Jurkat, Clone E6-1 (cell line): ENCODE measurements around the gene CAMTA1.
"Not testable (repeated sequence)": the region's sequence is repeated elsewhere in the genome, so short reads cannot be mapped to it uniquely, and the experiment has no call there.

Source experiments
- DNase-seq: peaks from one replicate; pipeline ENCODE4 v3.0.0-alpha.2; 2011; ENCODE audit warnings: low read depth, low spot score
- H3K4me3 ChIP-seq: 2 replicates; pipeline ENCODE4 v1.5.1; 2011; ENCODE audit warnings: mild to moderate bottlenecking, low read length, control low read depth, moderate library complexity

Gene CAMTA1

DNA sequence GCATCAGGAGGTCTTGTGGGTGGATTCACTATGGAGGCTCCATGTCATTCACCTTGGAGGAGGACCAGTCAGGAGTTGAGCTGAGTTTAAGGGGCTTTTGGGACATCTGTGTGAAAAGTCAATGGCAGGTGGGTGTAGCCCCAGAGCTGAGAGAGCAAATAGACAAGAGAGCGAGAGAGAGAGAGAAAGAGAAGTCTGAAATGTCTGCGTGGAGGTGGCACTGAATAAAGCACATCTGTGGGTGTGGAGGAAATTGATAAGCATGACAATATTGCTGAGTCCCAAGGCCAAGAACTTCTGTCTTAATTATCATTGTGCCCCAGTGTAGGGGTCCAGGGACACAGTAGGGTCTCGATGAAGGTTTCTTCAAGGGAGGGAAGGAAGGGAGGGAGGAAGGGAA lies 906.3 kb downstream of the CAMTA1 start:
- H3K4me3 ChIP-seq: no peak overlapping the region
- DNase-seq: no peak

DNA sequence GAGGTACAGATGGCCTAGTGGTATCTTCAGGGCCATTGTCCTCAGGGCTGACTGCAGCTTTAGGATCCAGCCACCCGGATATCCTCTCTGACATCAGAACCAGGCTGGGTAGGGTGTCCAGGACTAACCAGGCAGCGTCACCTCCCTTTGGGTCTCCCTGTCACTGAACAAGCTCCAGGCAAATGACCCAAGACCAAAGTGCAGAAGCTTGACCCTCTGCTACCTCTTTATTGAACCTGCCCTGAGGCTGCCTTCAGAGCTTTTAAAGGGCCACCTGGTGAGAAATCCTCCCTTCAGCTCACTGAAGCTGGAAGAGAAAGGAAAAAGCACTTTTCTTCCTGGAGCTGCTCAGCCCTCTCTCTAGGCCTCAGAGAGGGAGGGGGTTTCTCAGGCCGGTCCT lies 906.8 kb downstream of the CAMTA1 start:
- no peak for DNase-seq
- H3K4me3 ChIP-seq: no peak overlapping the region

DNA sequence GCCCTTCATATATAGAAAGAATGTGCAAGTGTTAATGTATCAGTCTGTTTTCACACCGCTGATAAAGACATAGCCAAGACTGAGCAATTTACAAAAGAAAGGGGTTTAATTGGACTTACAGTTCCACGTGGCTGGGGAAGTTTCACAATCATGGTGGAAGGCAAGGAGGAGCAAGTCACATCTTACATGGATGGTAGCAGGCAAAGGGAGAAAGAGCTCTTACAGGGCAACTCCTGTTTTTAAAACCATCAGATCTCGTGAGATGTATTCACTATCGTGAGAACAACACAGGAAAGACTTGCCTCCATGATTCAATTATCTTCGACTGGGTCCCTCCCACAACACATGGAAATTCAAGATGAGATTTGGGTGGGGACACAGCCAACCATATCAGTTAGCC lies 907.8 kb downstream of the CAMTA1 start:
- H3K4me3 ChIP-seq, DNase-seq: not testable (repeated sequence)

DNA sequence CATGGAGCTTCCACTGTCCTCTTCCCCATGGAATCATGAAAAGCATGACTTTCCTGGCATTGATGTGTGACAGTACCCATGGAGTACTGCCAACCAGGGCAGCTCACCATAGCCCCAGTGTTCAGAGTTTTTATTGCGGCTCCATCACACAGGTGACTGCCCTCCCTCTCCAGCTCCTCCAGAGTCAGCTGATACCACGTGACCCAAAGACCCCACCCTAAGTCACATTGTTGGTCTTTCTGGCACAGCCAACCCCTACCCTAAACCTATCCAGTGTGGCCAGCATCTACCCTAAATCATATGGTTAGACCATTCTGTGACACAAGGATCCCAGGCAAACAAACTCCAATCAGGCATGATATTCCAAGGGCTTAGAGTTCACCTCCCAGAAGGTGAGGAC lies 908.4 kb downstream of the CAMTA1 start:
- no peak overlapping the region for H3K4me3 ChIP-seq
- DNase-seq: no peak

DNA sequence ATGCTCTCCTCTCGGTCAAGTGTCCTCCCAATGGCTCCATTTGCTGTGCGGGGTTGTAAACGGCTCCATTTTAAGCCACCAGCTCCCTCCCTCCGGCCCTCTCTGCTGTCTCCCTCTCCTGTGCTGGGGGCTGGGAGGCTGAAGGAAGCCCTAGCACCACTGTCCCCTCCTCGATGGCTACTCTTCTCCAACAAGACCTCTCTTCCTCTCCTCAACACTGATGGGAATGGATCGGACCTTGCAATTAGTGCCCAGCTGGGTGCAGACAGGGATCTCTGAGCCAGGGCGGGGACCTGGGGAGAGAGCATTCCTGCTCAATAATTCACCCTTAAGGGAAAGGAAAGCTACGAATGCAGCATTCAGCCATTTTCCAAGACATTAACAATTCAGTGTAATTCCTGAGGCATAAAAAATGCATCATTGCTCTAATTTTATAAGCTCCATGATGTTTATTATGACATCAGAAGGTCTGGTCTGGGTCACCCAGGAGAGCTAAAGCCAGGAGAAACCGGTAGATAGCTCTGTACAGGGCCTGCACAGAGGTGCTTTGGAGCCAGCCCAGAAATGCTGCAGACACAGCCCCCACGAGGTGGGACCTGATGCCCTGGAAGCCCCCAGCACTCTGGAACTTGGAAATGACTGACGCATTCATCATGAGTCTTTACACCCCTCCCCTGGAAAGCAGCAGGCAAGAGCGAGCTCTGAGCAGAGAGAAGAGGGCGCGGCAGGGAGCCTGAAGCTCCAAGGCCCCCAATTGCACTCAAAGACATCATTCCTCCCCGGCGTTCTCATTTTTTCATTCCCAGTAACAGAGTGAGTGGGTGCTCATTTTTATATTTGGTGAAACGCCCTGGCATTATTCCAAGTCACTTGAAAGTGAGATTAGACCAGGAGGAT lies 909.6 kb downstream of the CAMTA1 start:
- DNase-seq: no peak
- H3K4me3 ChIP-seq: no peak overlapping the region

DNA sequence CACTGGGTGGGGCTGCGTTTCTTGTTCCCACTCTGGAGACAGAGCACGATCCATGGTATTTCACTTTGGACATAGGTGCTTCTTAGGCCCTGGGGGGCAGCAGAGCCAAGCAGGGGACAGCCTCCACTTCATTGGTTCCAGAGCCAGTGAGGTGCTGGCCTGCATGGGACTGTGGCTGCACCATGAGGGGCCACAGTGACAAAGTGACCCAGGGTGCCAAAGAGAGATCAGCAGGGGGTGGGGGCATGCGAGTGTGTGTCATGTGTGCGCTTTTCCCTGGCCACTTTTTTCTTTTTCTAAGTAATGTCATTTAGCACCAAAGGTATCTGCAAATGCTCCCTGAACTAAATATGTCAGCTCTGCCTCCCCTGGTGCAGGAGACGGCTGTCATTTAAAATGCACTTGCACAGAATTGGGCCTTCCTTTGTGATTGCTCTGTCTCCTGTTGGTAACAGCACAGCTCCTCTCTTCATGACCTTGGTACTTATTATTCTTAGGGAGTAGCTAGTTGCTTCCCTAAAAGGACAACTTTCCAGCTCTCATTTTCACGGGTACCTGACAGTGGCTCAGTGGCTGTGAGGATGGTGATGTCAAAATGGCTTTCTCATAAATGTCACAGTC lies 910.4 kb downstream of the CAMTA1 start:
- H3K4me3 ChIP-seq: no peak overlapping the region
- DNase-seq: no peak

DNA sequence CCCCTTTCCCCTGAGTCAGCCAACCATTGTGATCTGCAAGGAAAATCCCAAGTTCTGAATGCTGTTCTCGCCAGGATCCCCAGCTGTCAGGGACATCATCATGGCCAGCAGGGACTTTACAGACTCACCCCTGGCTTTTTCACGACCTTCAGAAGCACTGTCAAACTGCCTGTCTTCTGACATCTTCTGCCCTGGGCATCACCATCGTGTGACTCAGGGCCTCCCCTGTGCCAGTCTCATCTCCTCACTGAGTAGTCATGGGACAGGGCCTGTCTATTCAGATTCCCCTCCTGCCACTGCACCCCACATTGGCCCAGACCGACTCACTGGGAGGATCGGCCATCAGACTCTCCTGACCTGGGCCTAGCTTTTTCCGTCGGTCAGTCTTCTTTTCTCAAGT lies 913.4 kb downstream of the CAMTA1 start:
- DNase-seq: no peak
- no peak overlapping the region for H3K4me3 ChIP-seq

DNA sequence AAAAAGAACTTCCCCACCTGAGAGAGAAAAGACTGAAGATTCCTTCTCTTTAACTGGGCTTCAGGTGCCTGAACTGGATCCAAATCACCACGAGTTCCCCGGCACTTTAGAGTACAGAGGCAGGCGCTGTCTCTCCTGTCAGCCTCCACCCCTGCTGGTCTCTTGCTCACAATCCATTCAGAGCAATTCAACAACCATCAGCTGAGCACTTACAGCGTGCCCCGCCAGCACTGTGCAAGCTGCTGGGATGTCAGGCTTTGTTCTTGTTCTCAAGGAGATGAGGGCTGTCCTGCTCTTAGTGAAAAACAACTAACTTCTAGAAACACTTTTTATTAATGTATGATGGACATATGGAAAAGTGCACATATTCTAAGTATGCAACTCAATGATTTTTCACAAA lies 917.1 kb downstream of the CAMTA1 start:
- H3K4me3 ChIP-seq: no peak overlapping the region
- no peak for DNase-seq

DNA sequence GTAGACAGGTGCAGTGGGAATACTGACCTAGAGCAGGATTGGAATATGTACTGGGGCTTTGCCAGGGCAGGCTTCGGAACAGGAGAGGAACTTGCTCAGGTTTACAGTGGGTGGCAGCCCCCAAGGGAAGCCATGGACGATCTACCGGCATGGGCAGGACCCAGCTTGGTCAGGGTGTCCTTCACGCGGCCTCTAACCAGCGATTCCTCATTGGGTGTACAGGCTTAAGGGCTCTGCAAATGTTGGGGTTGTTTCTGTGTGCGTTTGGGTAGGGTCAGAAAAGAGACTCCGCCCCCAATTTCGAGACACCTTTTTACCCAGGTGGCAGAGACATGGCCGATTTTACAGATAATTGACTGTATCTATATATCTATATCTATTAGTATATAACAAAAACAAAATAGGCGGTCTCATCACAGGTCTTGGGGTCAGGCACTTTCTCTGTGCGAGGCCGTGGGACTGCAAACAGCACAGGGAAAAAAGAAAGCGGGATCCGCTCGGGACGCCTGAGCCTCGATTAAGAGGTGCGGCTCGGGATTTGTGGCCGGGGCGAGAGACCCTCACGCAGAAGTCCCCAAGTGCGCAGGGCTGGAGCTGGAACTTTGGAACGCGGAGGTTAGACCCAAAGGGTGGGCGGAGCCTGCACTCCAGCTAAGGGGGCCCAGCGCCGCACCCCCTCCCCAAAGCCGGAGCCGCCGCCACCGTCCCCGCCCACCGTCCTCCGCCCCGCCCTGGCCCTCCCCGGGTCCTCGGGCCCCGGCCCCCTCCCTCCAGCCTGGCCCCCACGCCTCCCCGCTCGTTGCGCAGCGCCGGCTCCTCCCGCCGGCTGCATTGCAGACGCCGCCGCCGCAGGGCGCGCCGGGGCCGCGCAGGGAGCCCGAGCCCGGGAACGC lies 918.3 kb downstream of the CAMTA1 start:
- no peak overlapping the region for H3K4me3 ChIP-seq
- DNase-seq: no peak

DNA sequence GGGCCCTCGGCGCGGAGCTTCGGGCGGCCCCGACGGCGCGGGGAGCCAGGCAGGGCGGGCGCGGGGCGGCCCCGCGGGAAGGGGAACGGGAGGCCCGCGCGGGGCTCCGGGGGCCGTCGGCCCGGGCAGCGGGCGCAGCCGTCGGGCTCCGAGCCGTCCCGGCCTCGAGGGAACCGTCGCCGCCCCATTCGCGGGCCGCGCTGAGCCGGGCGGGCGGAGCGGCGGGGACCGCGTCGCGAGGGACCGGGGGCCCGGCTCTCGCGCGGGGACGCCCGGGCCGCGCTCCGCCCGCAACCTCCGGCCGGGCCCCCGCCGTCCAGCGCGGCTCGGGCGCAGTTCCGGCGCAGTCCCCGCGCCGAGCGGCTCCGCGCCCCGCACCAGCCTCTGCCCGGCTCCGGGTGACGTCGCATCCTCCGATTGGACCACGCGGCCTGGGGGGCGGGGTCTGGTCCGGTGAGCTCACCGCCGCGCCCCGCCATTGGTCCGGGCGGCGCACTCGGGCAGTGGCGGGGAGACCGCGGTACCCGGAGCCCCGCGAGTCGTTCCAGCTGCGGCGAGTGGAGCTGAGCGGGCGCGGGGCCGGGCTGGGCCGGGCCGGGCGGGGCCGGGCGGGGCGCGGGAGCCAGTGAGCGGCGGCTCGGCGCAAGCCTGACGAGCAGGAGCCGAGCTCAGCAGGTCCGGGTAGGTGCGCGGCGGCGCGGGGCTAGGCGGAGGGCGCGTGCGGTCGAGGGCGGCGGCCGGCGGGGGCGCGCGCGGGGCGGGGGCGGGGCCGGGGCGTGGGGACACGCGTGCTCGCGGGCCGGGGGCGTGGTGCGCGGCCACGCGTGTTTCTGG lies 919.2 kb downstream of the CAMTA1 start:
- peak; percentile 45 for DNase-seq
- H3K4me3 ChIP-seq: no peak overlapping the region

DNA sequence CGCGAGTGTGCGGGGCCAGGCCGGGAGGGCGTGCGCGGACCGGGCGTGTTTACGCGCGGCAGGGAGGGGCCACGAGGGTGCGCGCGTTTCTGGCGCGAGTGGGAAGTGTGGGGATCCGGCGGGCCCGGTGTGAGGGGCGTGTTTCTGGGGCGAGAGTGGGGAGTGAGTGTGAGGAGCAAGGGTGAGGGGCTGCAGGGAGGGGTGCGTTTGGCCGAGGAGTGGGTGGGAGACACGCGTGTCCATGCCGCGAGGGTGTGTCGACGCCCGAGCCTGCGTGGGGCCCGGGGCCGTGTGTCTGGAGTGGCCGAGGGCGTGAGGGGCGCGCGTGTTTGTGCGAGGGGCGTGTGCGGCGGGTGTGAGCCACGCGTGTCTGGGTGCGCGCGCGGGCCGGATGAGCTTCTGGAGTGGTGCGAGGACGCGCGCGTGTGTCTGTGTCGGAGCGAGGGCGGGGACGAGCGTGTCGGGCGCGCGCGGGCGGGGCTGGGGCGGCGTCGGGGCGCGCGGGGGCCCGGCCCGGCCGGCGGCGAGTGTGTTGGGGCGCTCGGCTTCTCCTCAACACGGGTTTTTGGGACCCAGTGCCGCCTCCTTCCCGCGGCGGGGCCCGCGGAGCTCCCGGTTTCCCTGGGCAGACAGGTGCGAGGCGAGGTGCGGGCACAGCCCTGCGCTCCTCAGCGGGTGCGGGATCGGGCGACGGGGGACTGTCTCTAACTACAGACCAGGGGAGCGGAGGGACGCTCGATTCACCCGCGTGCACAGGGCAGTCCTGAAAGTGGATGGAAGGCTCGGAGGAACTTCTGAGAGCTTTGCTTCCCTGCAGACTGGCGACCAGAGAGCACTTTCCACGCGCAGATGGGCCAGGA lies 920.0 kb downstream of the CAMTA1 start:
- H3K4me3 ChIP-seq: no peak overlapping the region
- DNase-seq: no peak

DNA sequence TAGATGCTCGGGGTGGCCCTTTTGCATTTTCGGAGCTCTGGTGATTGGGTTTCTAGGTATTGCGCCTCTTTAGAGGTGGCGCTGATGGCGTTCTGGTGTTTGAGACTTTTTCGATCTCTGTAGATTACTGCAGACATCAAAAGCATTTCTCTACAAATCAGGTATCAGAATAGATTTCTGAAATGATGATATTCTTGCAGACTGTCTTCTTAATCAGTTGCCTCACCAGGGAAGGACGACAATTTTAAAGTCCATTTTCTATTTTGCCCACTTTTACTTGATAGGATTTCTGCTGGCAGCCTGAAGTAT lies 920.6 kb downstream of the CAMTA1 start:
- no peak overlapping the region for H3K4me3 ChIP-seq
- DNase-seq: no peak

DNA sequence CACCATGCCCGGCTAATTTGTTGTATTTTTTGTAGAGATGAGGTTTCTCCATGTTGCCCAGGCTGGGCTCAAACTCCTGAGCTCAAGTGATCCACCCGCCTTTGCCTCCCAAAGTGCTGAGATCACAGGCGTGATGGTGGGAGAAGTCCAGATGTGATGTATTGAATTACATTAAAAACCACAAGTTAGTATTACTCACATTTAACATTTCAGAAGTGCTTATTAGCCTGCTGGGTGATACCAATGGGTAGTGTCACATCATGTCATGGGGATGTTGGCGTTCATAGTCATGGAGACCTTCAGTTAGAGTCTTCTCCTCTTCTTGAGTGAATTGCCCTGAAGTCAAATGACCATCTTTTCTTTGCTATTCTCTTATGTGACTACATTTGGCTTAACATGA lies 922.3 kb downstream of the CAMTA1 start:
- no peak overlapping the region for H3K4me3 ChIP-seq
- no peak for DNase-seq

DNA sequence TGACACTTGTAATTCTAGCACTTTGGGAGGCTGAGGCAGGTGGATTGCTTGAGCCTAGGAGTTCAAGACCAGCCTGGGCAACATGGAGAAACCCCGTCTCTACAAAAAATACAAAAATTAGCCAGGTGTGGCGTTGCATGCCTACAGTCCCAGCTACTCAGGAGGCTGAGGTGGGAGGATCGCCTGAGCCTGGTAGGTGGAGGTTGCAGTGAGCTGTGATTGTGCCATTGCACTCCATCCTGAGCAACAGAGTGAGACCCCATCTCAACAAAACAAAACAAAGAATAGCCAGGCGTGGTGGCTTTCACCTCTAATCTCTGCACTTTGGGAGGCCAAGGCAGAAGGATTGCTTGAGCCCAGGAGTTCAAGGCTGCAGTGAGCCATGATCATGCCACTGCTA lies 922.8 kb downstream of the CAMTA1 start:
- not testable (repeated sequence) for DNase-seq, H3K4me3 ChIP-seq

DNA sequence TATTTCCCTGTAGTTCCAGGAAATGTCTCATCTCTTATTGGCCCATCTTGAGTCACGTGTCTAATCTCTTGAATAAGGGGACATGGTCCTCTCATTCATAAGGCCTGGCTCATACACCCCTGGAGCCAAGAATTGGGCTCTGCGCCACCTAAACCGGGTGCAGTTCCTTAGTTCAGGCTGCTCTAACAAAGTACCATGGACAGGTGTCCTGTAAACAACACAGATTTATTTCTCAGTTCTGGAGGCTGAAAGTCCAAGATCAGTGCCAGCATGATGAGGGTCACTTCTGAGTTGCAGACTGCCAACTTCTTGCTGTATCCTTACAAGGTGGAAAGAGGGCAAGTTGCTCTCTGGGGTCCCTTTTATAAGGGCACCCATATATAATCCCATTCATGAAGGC lies 925.6 kb downstream of the CAMTA1 start:
- DNase-seq: no peak
- H3K4me3 ChIP-seq: no peak overlapping the region

DNA sequence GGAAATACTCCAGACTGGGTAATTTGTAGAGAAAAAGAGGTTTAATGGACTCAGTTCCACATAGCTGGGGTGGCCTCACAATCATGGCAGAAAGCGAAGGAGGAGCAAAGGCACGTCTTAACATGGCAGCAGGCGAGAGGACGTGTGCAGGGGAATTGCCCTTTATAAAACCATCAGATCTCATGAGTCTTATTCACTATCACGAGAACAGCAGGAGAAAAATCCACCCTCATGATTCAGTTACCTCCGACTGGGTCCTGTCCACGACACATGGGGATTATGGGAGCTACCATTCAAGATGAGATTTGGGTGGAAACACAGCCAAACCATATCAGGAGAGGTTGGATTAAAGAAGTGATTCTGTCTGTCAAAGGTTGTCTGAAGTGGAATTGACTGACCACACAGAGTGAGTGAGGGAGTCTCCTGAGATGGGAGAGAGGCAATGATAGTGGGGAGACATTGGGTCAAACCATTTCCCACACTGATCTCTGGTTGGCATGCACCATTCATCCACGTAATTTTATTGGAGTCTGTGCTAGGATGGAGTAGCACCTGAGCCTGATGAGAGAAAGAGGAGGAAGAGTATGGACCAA lies 927.6 kb downstream of the CAMTA1 start:
- no peak overlapping the region for H3K4me3 ChIP-seq
- DNase-seq: no peak

DNA sequence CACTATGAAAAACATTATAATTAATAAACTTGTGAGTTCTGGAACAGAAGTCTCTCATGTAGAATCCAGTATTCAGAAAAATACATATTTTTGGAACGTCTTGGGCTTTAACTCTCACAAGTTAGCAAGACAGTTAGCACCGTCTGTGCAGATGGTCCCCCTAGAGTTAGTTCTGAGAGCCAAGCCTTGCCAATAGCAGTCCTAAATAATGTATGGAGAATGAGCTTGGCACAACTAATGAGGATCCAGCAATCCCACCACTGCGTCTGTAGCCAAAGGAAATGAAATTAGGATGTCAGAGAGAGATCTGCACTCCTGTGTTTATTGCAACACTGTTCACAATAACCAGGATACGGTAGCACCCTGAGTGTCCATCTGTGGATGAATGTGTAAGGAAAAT lies 931.3 kb downstream of the CAMTA1 start:
- H3K4me3 ChIP-seq: no peak overlapping the region
- DNase-seq: no peak

DNA sequence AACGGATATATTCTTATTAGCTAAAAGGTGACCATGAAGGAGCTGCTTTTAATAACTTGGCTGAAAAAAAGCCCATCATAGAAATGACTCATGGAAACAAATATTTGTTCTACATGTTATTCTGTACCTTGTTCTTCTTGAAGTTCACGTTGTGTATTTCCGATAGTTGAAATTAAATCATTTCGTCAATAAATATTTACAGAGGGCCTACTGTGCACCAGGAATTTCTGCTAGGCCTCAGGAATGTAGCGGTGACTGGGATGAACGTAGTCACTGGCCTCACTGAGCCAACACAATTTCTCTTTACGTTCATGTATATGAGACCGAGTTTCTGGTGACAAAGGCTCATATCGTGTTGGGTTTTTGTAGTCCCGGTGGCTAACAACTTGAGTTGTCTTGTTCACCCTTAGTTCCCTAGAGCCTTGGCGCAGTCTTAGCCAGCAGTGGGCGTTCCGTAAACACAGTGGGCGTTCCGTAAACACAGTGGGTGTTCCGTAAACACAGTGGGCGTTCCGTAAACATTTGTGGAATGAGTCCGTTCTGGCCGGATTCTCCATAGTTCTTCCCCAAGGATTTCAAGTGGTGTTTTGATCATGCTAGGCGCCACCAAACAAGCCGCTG lies 932.6 kb downstream of the CAMTA1 start:
- H3K4me3 ChIP-seq: no peak overlapping the region
- DNase-seq: no peak
